Activated CD4-positive, alpha-beta memory T cell treated with anti-CD3 and anti-CD28 coated beads for 36 hours (primary cell): ENCODE measurements around the gene SETD1B. TPM values are rescaled to one million over a fixed set of nuclear protein-coding genes. Genes with fewer than 3 reads are reported as not detected.

Experiments
- CTCF ChIA-PET: fragments of 350-600 bp; sonication (Branson Sonifier 250); formaldehyde crosslinking; loops from one replicate; lab custom pipeline; 2021; ENCODE audit warnings: antibody characterized with exemption, inconsistent platforms; lab: Charles Lee
- POLR2A ChIA-PET: fragments of 350-600 bp; sonication (Branson Sonifier 250); formaldehyde crosslinking; loops from one replicate; lab custom pipeline; 2021; ENCODE audit warnings: antibody characterized with exemption; lab: Charles Lee
- DNase-seq: peaks from one replicate; pipeline ENCODE4 v3.0.0-alpha.2; 2020
- H3K27ac Mint-ChIP-seq: one replicate; pipeline ENCODE4 v1.8.0; 2021; ENCODE audit warnings: mixed read lengths
- H3K27me3 Mint-ChIP-seq: one replicate; pipeline ENCODE4 v1.8.0; 2021; ENCODE audit warnings: mixed read lengths
- H3K36me3 Mint-ChIP-seq: one replicate; pipeline ENCODE4 v1.8.0; 2021; ENCODE audit warnings: mixed read lengths
- H3K4me1 Mint-ChIP-seq: one replicate; pipeline ENCODE4 v1.8.0; 2021; ENCODE audit warnings: low read depth, mixed read lengths
- H3K4me3 Mint-ChIP-seq: one replicate; pipeline ENCODE4 v1.8.0; 2021; ENCODE audit warnings: mild to moderate bottlenecking, mixed read lengths
- H3K9me3 Mint-ChIP-seq: one replicate; pipeline ENCODE4 v1.8.0; 2021; ENCODE audit warnings: mixed read lengths
- intact Hi-C: fragments of 100-400 bp; cut with micrococcal nuclease; formaldehyde crosslinking; loops from one replicate; pipeline ENCODE4 v1.15.1; 2023
- total RNA-seq, 2 experiments: library from RNA; stranded (reverse); gene quantifications; one replicate each; pipeline ENCODE4 v1.2.3, GENCODE V29; 2021

The SETD1B gene
- total RNA-seq, 2 experiments from 2014 or later: 14.1 to 15.2 TPM

GRCh38 chr12:121829250-121829918 is 25.6 kb downstream of the SETD1B start:
- Mint-ChIP-seq H3K9me3 (no peaks in the 10 kb centered on the region), H3K36me3 (peaks cover 33% of the 10 kb centered on the region), H3K27me3 (no peaks in the 10 kb centered on the region), H3K4me3 (no peak overlapping the region), H3K27ac (no peak overlapping the region), H3K4me1 (peaks cover 13% of the 10 kb centered on the region)
- no peak for DNase-seq
- ChIA-PET CTCF (interaction anchor here (3.1 kb wide), 1 partner anchor 17 kb away, joined by 11 read pairs; no protein-coding TSS in a partner anchor), POLR2A (no interaction called here)
- intact Hi-C loops: no loop called here

GRCh38 chr12:121830134-121830533 is 26.3 kb downstream of the SETD1B start:
- H3K27ac Mint-ChIP-seq: no peak overlapping the region
- DNase-seq: no peak
- peaks cover 13% of the 10 kb centered on the region for H3K4me1 Mint-ChIP-seq
- intact Hi-C loops: no loop called here
- no peak overlapping the region for H3K4me3 Mint-ChIP-seq
- H3K36me3 Mint-ChIP-seq: peaks cover 33% of the 10 kb centered on the region
- POLR2A ChIA-PET: no interaction called here
- CTCF ChIA-PET: no interaction called here
- no peaks in the 10 kb centered on the region for H3K27me3 Mint-ChIP-seq
- no peaks in the 10 kb centered on the region for H3K9me3 Mint-ChIP-seq

GRCh38 chr12:121830588-121831265 is 26.9 kb downstream of the SETD1B start:
- Mint-ChIP-seq H3K36me3 (peaks cover 33% of the 10 kb centered on the region), H3K4me1 (peaks cover 13% of the 10 kb centered on the region), H3K27ac (no peak overlapping the region), H3K27me3 (no peaks in the 10 kb centered on the region), H3K4me3 (no peak overlapping the region), H3K9me3 (no peaks in the 10 kb centered on the region)
- CTCF ChIA-PET: no interaction called here
- no peak for DNase-seq
- POLR2A ChIA-PET: no interaction called here
- intact Hi-C loops: no loop called here

GRCh38 chr12:121831571-121832245 is 27.9 kb downstream of the SETD1B start:
- ChIA-PET CTCF (no interaction called here), POLR2A (no interaction called here)
- H3K36me3 Mint-ChIP-seq: peaks cover 27% of the 10 kb centered on the region
- DNase-seq: no peak
- intact Hi-C loops: no loop called here
- H3K4me3 Mint-ChIP-seq: no peak overlapping the region
- H3K4me1 Mint-ChIP-seq: peaks cover 13% of the 10 kb centered on the region
- H3K27ac Mint-ChIP-seq: no peak overlapping the region
- no peaks in the 10 kb centered on the region for H3K9me3 Mint-ChIP-seq
- no peaks in the 10 kb centered on the region for H3K27me3 Mint-ChIP-seq

- peaks cover 21% of the 10 kb centered on the region for H3K4me1 Mint-ChIP-seq
- H3K27ac Mint-ChIP-seq: no peak overlapping the region
- no peaks in the 10 kb centered on the region for H3K36me3 Mint-ChIP-seq
- intact Hi-C loops: loop anchor here (2.0 kb wide), 1 partner anchor 43 kb away; no protein-coding TSS in a partner anchor
- no peak overlapping the region for H3K4me3 Mint-ChIP-seq
- ChIA-PET CTCF (interaction anchor here (1.0 to 3.4 kb wide), 4 partner anchors 26 to 359 kb away, joined by 3 to 21 read pairs (median 13); partner anchors contain the start of genes PSMD9 and RHOF), POLR2A (interaction anchor here (0.5 to 0.7 kb wide), 2 partner anchors 51 to 267 kb away, joined by 3 to 4 read pairs; no protein-coding TSS in a partner anchor)
- H3K27me3 Mint-ChIP-seq: no peaks in the 10 kb centered on the region
- DNase-seq: no peak
- H3K9me3 Mint-ChIP-seq: no peaks in the 10 kb centered on the region
These were observed 33.9 kb downstream of the SETD1B start for GRCh38 chr12:121837680-121838079.

GRCh38 chr12:121838126-121838525 is 34.3 kb downstream of the SETD1B start:
- no peak for DNase-seq
- Mint-ChIP-seq H3K27ac (no peak overlapping the region), H3K4me1 (peaks cover 19% of the 10 kb centered on the region), H3K27me3 (no peaks in the 10 kb centered on the region), H3K9me3 (no peaks in the 10 kb centered on the region), H3K36me3 (no peaks in the 10 kb centered on the region), H3K4me3 (no peak overlapping the region)
- intact Hi-C loops: loop anchor here (2.0 kb wide), 1 partner anchor 43 kb away; no protein-coding TSS in a partner anchor
- ChIA-PET CTCF (interaction anchor here (0.6 to 3.4 kb wide), 6 partner anchors 25 to 359 kb away, joined by 3 to 21 read pairs (median 10); partner anchors contain the start of genes PSMD9 and RHOF), POLR2A (interaction anchor here (0.5 to 1.0 kb wide), 2 partner anchors 26 to 267 kb away, joined by 3 to 4 read pairs; no protein-coding TSS in a partner anchor)

- no peaks in the 10 kb centered on the region for H3K27me3 Mint-ChIP-seq
- peak overlapping the region; percentile 99 for H3K4me3 Mint-ChIP-seq
- peak; percentile 100 for DNase-seq
- ChIA-PET POLR2A (interaction anchor here (1.0 kb wide), 2 partner anchors 17 to 27 kb away, joined by 3 read pairs; no protein-coding TSS in a partner anchor), CTCF (interaction anchor here (0.9 to 3.4 kb wide), 7 partner anchors 28 to 127 kb away, joined by 3 to 21 read pairs (median 9); partner anchors contain the start of genes PSMD9, RHOF and TMEM120B)
- intact Hi-C loops: loop anchor here (1.0 to 2.0 kb wide), 2 partner anchors 45 to 49 kb away; partner anchors contain the start of gene PSMD9
- no peaks in the 10 kb centered on the region for H3K36me3 Mint-ChIP-seq
- no peaks in the 10 kb centered on the region for H3K9me3 Mint-ChIP-seq
- H3K27ac Mint-ChIP-seq: peak overlapping the region; percentile 92
- H3K4me1 Mint-ChIP-seq: peaks cover 15% of the 10 kb centered on the region
These were observed 35.5 kb downstream of the SETD1B start for GRCh38 chr12:121839106-121839992.

GRCh38 chr12:121839993-121840761 is 36.4 kb downstream of the SETD1B start:
- POLR2A ChIA-PET: interaction anchor here (1.0 kb wide), 1 partner anchor 16 kb away, joined by 3 read pairs; no protein-coding TSS in a partner anchor
- Mint-ChIP-seq H3K27ac (peak overlapping the region; percentile 92), H3K4me3 (peak overlapping the region; percentile 99), H3K27me3 (no peaks in the 10 kb centered on the region), H3K9me3 (no peaks in the 10 kb centered on the region), H3K4me1 (peaks cover 15% of the 10 kb centered on the region), H3K36me3 (no peaks in the 10 kb centered on the region)
- no peak for DNase-seq
- CTCF ChIA-PET: interaction anchor here (1.8 to 3.0 kb wide), 3 partner anchors 29 to 48 kb away, joined by 9 to 20 read pairs (median 13); partner anchors contain the start of gene PSMD9
- intact Hi-C loops: loop anchor here (1.0 to 2.0 kb wide), 2 partner anchors 45 to 48 kb away; partner anchors contain the start of gene PSMD9

GRCh38 chr12:121843236-121843982 is 39.6 kb downstream of the SETD1B start:
- no peak overlapping the region for H3K4me3 Mint-ChIP-seq
- peaks cover 15% of the 10 kb centered on the region for H3K4me1 Mint-ChIP-seq
- CTCF ChIA-PET: interaction anchor here (0.8 to 1.0 kb wide), 2 partner anchors 48 to 49 kb away, joined by 3 read pairs; no protein-coding TSS in a partner anchor
- POLR2A ChIA-PET: interaction anchor here (0.7 kb wide), 1 partner anchor 27 kb away, joined by 3 read pairs; no protein-coding TSS in a partner anchor
- no peaks in the 10 kb centered on the region for H3K9me3 Mint-ChIP-seq
- H3K36me3 Mint-ChIP-seq: no peaks in the 10 kb centered on the region
- H3K27me3 Mint-ChIP-seq: no peaks in the 10 kb centered on the region
- DNase-seq: no peak
- intact Hi-C loops: no loop called here
- H3K27ac Mint-ChIP-seq: no peak overlapping the region

- H3K4me3 Mint-ChIP-seq: no peak overlapping the region
- ChIA-PET CTCF (interaction anchor here (1.3 kb wide), 1 partner anchor 51 kb away, joined by 3 read pairs; no protein-coding TSS in a partner anchor), POLR2A (no interaction called here)
- no peaks in the 10 kb centered on the region for H3K9me3 Mint-ChIP-seq
- no peaks in the 10 kb centered on the region for H3K36me3 Mint-ChIP-seq
- H3K4me1 Mint-ChIP-seq: no peaks in the 10 kb centered on the region
- no peak for DNase-seq
- intact Hi-C loops: no loop called here
- H3K27me3 Mint-ChIP-seq: no peaks in the 10 kb centered on the region
- no peak overlapping the region for H3K27ac Mint-ChIP-seq
These were observed 41.9 kb downstream of the SETD1B start for GRCh38 chr12:121845701-121846100.
